ENCODE results near the gene FMOD.

DNA sequence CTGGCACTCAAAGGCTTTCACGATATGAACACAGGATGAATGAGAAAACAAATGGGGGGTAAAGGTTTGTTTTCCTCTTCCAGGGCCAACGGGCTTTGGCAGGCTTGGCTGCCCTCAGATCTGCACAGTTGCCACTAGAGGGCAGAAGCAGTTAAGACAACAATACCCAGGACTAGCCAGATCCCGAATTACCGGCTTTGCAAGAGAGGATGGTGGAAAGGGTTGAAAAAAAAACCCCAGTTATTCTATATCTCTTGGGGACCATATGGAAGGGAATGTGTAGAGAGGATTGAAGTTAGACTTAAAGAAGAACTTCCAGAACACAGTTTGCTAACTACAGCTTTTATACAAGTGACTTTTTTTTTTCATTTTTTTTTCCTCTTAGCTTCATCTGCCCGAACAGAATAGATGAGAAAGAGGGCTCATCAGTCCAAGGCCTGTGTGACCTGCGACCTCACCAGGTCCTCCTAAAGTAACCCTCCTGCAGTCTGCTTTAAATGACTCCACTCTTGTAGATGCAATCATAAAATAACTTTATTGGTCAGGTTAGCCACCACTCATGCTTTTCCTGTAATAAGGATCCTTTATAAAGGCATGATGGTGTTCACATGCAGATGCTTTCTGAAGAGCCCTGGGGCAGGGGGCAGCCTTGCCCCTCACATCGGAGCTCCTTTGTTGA is 10.7 kb downstream of the FMOD start:
- TF ChIP-seq POLR2A (IDR thresholded peaks at IDR 0.05) (no peak), CTCF (IDR thresholded peaks at IDR 0.05) (peak; percentile 78 to 94), EP300 (IDR thresholded peaks at IDR 0.05) (no peak), POLR2AphosphoS5 (IDR thresholded peaks at IDR 0.05) (peak in 1 of 3 donors; percentile 28)
